ENCODE results near the gene VASH1.
"Not testable (repeated sequence)": the region's sequence is repeated elsewhere in the genome, so short reads cannot be mapped to it uniquely, and the experiment has no call there.

The VASH1 gene

DNA sequence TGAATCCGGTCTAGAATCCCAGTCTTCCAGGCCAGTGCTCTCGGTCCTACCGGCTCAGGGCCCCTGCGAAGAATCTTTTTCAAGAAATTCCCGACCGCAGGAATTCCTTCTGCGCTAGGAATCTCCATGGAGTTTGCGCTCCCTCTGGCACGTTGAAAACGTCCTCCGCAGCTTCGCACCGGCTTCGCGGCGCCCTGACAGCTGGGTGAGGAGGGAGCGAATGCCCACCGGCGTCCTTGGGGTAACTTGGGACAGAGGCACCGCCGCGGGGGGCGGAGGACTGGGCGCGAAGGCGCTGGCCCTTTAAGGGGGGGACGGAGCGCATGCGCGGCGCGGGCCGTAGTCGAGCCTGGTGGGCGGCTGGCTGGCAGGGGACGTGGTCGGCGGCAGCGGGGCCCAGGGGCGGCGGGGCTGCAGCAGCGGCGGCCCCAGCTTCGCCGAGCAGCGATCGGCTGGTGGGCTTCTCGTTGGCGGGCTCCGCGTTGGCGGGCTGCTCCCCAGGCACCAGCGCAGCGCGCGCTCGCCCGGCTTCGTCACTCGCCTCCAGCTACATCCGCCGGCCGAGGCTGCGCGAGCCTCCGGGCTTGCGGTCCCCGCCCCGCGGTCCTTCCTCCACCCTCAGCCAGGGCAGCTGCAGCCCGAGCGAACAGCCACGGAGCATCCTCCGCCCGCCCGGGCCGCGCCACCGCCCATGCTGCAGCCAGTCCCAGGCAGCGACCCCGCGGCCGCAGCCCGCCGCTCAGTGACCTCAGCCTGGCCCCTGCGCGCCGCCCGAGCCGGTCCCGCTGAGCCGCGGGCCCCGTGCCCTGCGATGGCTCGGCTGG lies at the start of gene VASH1:
VASH1 (plus strand) TSS at position 333 of the 824 bp plus-strand sequence. CDS start 1,354 bp downstream, outside the sequence.
- peak; percentile 83 for DNase-seq (ENCODE audit: low spot score)

DNA sequence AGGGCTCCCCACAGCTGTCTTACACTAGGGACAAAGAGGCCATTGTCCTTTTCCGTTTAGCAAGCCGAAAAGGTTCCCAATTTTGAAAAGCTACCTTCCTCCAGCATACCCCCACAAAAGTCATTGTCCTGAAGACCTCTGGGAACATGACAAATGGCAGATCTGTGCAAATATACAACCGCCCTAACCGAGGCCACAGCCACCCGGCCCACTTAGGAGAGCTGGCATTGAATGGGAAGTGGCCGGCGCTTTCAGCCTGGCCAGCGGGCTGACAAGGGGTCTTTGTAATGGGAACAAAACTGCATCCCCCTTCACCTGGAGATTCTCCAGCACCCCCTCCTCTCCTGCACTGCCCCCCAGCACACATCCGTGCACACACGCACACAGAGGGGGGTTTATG lies 48.1 kb upstream of the VASH1 start:
- DNase-seq (ENCODE audit: low spot score), result no peak

DNA sequence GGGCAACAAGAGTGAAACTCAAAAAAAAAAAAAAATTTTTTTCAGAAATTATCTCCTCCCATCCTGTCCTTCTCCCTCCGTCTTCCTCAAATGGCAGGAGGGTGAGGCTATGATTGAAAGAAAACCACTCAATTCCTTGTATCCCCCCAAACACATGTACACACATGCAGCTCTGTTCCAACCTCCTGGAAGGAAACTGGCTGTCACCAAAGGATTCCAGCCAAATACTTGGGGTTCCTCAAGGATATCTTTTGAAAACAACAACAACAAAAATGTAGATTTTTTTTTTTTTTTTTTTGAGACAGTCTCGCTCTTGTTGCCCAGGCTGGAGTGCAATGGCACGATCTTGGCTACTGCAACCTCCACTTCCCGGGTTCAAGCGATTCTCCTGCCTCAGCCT lies 46.8 kb upstream of the VASH1 start:
- DNase-seq (ENCODE audit: low spot score), result no peak

GRCh38 chr14:76715101-76715500 lies 46.2 kb upstream of the VASH1 start:
- DNase-seq (ENCODE audit: low spot score), result no peak

- peak; percentile 26 for DNase-seq (ENCODE audit: low spot score)
Observed at GRCh38 chr14:76715511-76716081, 45.7 kb upstream of the VASH1 start.

- DNase-seq (ENCODE audit: low spot score), result no peak
Observed at GRCh38 chr14:76716285-76716684, 45.0 kb upstream of the VASH1 start.

DNA sequence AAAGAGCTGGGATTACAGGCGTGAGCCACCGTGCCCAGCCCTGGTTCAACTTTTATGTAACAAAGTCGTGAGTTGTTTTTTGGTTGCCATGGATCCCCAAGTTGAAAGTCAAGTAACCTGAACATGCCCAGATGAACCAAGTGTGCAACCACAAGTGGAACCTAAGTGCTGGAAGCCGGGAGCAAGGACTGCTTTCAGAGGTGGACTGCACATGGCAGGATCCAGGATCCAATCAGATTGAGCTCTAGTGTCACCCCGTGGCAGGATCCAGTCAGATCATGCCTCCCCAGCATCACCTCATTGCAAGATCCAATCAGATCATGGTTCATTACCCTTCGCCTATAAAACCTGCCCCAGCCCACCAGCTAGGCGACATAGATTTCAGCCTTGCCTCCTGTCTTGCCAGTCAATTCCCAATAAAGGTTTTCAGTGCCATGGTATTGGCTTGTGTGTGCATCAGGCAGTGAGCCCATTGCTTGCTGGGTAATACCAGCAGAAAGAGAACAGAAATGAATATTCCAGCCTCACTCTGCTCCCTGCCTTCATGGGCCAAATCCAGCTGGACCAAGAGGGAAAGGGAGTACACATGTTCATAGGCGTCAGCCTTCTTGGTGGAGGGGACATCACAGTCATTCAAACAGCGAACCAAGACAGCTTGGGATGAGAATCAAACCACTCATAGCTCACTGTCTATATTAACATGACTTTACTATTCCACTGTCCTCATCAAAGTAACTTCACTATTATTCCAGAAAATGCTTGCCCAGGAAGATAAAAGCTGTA lies 43.6 kb upstream of the VASH1 start:
- DNase-seq (ENCODE audit: low spot score), result no peak

DNA sequence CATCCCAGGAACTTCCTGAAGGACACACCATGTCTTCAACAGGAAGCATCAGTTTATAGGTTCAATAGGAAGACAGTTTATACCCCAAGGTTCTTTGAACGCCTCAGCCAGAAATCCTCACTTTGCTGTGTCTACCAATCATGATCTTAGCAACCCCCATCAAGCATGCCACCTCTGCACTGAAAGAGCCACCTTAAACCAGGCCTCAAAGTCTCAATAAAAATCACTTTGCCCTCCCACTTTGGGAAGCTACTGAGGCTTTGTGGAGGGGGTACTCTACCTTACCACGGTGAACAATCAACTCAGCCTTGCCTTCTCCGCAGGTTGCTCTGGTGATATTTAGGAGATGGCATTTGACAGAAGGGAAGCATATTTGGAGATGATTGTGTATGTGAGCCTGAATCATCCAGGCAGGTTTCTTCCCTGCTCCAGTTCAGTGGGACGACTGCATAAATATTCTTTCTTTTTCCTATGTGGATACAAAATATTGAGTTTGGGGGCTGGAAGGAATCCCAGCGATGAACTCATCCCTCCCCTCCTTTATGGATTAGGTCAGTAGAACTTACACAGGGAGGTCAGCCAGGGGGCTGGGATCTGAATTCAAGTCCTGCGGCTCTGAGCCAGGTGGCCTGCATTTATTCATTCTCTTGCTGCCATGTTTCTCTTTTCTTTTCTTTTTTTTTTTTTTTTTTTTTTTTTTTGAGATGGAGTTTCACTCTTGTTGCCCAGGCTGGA lies 42.8 kb upstream of the VASH1 start:
- DNase-seq (ENCODE audit: low spot score), result no peak

GRCh38 chr14:76719666-76720065 lies 41.6 kb upstream of the VASH1 start:
- no peak for DNase-seq (ENCODE audit: low spot score)

DNA sequence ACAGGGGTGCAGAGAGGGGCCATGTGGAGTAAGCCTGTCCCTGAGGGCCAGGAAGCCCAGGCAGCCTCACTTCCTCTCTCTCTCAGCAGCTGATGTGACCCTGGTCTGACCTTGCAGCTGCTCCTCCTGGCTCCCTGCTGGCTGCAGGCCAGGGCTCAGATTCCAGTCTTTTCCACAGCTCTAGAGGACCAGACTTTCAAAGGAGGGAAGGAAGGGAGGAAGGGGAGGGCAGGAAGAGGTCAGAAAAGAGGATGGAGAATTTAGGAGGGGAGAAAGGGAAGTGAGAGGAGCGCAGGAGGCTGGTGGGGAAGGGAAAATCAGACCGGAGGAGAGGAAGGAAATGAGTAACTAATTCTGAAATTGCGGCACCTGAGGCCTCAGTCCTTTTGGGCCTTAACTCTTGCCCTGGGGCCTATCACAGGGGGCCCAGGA lies 40.9 kb upstream of the VASH1 start:
- peak; percentile 52 for DNase-seq (ENCODE audit: low spot score)

GRCh38 chr14:76721506-76721905 lies 39.8 kb upstream of the VASH1 start:
- not testable (repeated sequence) for DNase-seq (ENCODE audit: low spot score)

DNA sequence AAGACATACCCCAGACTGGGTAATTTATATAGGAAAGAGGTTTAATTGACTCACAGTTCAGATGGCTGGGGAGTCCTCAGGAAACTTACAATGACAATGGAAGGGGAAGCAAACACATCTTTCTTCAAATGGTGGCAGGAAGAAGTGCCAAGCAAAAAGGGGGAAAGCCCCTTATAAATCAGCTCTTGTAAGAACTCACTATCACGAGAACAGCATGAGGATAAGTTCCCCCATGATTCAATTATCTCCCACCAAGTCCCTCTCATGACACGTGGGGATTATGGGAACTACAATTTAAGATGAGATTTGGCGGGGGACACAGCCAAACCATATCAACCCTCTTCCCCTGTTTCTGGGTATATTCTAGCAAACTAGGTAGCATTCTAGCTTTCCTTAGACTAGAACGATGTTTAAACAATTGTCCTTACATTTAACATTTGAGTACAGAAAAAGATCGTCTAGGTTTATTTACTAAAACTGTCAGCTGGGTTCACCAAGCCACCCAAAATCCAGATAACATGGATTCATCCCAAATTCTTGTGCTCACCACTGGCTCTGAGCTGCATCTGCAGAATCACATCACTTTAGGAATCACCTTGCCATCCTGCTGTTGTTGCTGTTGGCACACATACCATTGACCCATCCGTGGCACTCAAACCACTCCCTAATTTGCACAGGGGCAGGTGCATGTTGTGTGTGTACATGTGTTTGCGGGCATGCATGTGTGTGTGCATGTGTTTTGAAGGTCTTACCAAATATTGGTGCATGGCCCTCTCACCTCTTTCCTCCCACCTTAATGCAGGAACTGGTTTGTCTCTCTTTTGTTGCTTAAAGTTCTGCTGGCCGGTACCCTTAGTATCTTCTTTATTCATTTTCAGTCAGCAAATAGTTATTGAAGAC lies 36.4 kb upstream of the VASH1 start:
- no peak for DNase-seq (ENCODE audit: low spot score)

GRCh38 chr14:76726551-76726970 lies 34.7 kb upstream of the VASH1 start:
- DNase-seq (ENCODE audit: low spot score), result no peak

GRCh38 chr14:76727384-76727783 lies 33.9 kb upstream of the VASH1 start:
- no peak for DNase-seq (ENCODE audit: low spot score)

DNA sequence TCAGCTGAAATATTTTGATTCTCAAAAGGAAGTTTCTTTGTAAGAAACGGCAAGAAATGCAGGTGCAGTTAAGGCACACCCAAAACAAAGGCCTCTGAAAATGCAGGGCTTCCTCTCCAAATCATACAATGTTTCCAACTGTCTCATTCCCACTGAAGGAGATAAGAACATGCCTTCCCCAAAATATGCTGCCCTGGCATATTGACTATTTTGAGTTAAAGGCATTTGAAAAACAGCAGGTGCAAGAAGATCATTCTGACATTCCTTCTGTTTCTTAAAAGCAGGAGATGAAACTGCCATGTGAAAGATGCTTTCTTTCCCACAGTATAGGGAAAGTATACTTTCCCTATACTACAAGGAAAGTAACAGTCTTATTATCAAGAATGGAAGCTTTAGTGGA lies 33.4 kb upstream of the VASH1 start:
- DNase-seq (ENCODE audit: low spot score), result no peak

DNA sequence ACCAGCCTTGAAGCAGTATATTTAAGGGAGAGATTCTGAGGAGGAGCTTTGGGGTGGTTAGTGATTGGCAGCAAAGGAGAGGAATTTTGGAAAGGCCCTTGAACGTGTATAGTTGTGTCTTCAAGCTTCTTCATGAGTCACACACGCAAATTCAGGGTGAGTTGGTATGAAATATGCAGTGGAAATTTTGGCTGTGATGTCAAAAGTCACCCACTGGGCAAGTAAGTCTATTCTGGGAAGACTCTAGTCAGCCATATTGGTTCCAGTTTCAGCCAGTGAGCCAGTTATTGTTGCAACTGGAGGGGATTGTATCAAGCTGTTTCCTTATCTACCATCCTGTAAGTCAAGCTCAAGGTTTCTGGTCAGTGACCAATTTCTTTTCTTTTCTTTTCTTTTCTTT lies 32.0 kb upstream of the VASH1 start:
- no peak for DNase-seq (ENCODE audit: low spot score)

DNA sequence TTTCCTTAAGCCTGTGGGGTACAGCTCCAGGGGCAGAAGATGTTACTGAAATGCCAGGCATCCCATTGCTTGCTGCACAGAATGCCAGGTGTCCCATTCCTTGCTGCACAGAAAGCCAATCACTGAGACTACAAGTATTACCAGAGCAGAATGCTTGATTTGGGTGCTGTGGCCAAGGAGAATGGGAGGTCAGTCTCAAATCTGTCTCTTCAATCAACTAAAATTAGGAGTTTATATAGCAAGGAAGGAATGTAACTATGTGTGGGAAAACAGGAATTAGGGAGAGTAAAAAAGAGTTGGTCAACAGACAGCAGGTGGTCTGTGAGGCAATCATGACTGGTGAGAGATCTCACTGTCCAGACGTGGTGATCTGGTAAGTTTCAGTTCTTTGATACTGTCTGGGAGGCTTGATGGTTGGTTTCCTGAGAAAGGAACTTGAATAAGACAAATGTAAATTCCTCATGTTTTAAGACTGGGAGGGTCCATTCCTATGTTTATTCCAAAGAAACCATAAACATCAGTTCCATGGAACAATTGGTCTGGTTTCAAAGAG lies 31.2 kb upstream of the VASH1 start:
- DNase-seq (ENCODE audit: low spot score), result peak; percentile 64

DNA sequence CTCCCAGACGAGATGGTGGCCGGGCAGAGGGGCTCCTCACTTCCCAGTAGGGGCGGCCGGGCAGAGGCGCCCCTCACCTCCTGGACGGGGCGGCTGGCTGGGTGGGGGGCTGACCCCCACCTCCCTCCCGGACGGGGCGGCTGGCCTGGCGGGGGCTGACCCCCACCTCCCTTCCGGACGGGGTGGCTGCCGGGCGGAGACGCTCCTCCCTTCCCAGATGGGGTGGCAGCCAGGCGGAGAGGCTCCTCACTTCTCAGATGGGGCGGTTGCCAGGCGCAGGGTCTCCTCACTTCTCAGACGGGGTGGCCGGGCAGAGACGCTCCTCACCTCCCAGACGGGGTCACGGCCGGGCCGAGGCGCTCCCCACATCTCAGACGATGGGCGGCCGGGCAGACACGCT lies 26.8 kb upstream of the VASH1 start:
- not testable (repeated sequence) for DNase-seq (ENCODE audit: low spot score)

GRCh38 chr14:76736514-76736913 lies 24.8 kb upstream of the VASH1 start:
- DNase-seq (ENCODE audit: low spot score), result no peak

DNA sequence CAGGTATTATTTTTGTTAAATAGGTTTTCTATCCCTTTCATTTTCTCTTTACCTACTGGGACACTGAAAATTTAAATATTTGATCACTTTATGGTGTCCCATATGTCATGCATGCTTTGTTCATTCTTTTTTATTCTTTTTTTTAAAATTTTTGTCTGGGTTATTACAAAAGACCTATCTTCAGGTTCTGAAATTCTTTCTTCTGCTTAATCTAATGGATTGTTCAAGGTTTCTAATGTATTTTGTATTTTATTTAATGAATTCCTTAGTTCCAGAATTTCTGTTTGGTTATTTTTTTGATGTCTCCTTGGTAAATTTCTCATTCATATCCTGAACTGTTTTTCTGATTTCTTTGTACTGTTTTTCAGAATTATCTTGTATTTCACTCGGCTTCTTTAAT lies 20.2 kb upstream of the VASH1 start:
- no peak for DNase-seq (ENCODE audit: low spot score)

GRCh38 chr14:76742185-76742584 lies 19.1 kb upstream of the VASH1 start:
- no peak for DNase-seq (ENCODE audit: low spot score)

Data from Ammon's horn (tissue), 1 donor.